Thyroid gland (tissue), 4 donors: ENCODE data around the gene MYCN.

Experiments used
- CTCF ChIP-seq, 6 experiments: fragments of 200-600 bp in 3 of 6; fragments of 450-650 bp in 3 of 6; sonication (generic) in 3 of 6; IDR thresholded peaks; one replicate each; pipeline ENCODE4 v1.5.1; 2016 to 2019; ENCODE audit warnings: antibody characterized with exemption in 6 of 6, mild to moderate bottlenecking in 2 of 6, inconsistent platforms in 1 of 6, moderate library complexity in 1 of 6
- POLR2A ChIP-seq, 2 donors: fragments of 450-650 bp; IDR thresholded peaks; one replicate each; pipeline ENCODE4 v1.6.1; 2017; ENCODE audit warnings: antibody characterized with exemption in 2 of 2, mild to moderate bottlenecking in 2 of 2, moderate library complexity in 1 of 2

GRCh38 chr2:15985531-15985930 is 45.2 kb downstream of the MYCN start:
- TF ChIP-seq POLR2A (IDR thresholded peaks at IDR 0.05) (no peak), CTCF (IDR thresholded peaks at IDR 0.05) (no peak)
